Peyer's patch (tissue), 4 donors: Measurements from ENCODE around the gene PPP2R5C. TPM values are rescaled to one million over a fixed set of nuclear protein-coding genes. Genes with fewer than 3 reads are reported as not detected.

Experiments used
- DNase-seq, 3 donors: peaks; one replicate each; pipeline ENCODE4 v3.0.0-alpha.2; 2017 to 2019
- H3K27ac ChIP-seq, 4 donors: fragments of 200-600 bp; sonication (generic); one replicate each; pipeline ENCODE4 v1.5.1; 2016 to 2019
- H3K27me3 ChIP-seq, 2 donors: fragments of 200-600 bp; sonication (generic); one replicate each; pipeline ENCODE4 v1.5.1; 2019
- H3K36me3 ChIP-seq, 3 donors: fragments of 200-600 bp; sonication (generic); one replicate each; pipeline ENCODE4 v1.5.1; 2016 to 2019
- H3K4me1 ChIP-seq, 4 donors: fragments of 200-600 bp; sonication (generic); one replicate each; pipeline ENCODE4 v1.5.1; 2016 to 2019
- H3K4me3 ChIP-seq, 4 donors: fragments of 200-600 bp; sonication (generic); 1 replicate in 3 of 4; 2 replicates in 1 of 4; pipeline ENCODE4 v1.5.1; 2016 to 2019; ENCODE audit warnings: mild to moderate bottlenecking in 1 of 4
- H3K9me3 ChIP-seq, 4 donors: fragments of 200-600 bp; sonication (generic); one replicate each; pipeline ENCODE4 v1.5.1; 2016 to 2019; ENCODE audit warnings: mild to moderate bottlenecking in 1 of 4
- POLR2A ChIP-seq, 2 donors: fragments of 450-650 bp; IDR thresholded peaks; one replicate each; pipeline ENCODE4 v1.5.1; 2017; ENCODE audit warnings: antibody characterized with exemption in 2 of 2, mild to moderate bottlenecking in 2 of 2, moderate library complexity in 2 of 2
- total RNA-seq, 4 donors: library from RNA; depleted of rRNA; stranded (reverse); fragments of >200 nt; gene quantifications; one replicate each; pipeline ENCODE4 v1.1.0, GENCODE V29; 2016
- TF ChIP-seq, protein P1 (sequence below), 6 experiments: fragments of 450-650 bp in 4 of 6; fragments of 200-600 bp in 2 of 6; sonication (generic) in 1 of 6; IDR thresholded peaks; one replicate each; pipeline ENCODE4 v1.5.1; 2017 to 2019; ENCODE audit warnings: antibody characterized with exemption in 6 of 6, mild to moderate bottlenecking in 3 of 6, moderate library complexity in 1 of 6

PPP2R5C gene
- total RNA-seq, 4 donors from 2014 or later, result 87.6 to 137 (median 91.9) TPM

DNA sequence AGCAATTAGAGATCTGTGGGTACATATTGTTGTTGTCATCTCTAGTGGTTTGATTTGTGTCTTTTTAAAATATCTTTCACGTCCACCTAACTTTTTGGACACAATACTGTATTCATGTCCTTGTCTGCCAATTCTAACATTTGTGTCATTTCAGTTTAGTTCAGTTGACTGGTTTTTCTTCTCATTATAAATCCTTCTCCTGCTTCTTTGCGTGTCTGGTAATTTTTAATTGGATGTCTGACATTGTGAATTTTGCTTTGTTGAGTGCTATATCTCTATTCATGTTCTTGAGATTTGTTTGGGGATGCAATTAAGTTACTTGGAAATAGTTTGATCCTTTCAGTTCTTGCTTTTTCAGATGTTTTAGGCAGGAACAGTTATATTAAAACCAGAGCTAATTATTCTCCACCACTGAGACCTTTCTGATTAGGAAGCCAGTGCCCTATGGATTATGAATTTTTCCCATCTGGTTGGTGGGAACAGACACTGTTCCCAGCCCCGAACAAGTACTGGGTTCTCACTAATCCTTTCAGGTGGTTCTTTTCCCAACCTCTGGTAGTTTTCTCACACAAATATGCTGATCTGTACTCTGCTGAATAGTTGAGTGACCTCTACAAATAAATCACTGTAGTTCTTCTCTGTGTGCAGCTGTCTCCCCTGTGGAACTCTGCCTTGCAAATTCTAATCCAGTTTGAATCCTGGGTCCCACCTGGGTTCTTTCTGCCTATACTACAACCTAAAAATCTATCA is 111.7 kb downstream of the PPP2R5C start:
- Histone ChIP-seq H3K27ac (peak overlapping the region in 1 of 4 donors; percentile 8), H3K27me3 (no peaks in the 10 kb centered on the region), H3K36me3 (no peaks in the 10 kb centered on the region), H3K4me1 (peaks cover 0 to 26% (median 18%) of the 10 kb centered on the region in 4 donors), H3K9me3 (no peaks in the 10 kb centered on the region), H3K4me3 (no peak overlapping the region)
- no peak for TF ChIP-seq POLR2A (IDR thresholded peaks at IDR 0.05)
- TF ChIP-seq, protein P1, sequence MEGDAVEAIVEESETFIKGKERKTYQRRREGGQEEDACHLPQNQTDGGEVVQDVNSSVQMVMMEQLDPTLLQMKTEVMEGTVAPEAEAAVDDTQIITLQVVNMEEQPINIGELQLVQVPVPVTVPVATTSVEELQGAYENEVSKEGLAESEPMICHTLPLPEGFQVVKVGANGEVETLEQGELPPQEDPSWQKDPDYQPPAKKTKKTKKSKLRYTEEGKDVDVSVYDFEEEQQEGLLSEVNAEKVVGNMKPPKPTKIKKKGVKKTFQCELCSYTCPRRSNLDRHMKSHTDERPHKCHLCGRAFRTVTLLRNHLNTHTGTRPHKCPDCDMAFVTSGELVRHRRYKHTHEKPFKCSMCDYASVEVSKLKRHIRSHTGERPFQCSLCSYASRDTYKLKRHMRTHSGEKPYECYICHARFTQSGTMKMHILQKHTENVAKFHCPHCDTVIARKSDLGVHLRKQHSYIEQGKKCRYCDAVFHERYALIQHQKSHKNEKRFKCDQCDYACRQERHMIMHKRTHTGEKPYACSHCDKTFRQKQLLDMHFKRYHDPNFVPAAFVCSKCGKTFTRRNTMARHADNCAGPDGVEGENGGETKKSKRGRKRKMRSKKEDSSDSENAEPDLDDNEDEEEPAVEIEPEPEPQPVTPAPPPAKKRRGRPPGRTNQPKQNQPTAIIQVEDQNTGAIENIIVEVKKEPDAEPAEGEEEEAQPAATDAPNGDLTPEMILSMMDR (IDR thresholded peaks at IDR 0.05), result no peak
- DNase-seq, result no peak

DNA sequence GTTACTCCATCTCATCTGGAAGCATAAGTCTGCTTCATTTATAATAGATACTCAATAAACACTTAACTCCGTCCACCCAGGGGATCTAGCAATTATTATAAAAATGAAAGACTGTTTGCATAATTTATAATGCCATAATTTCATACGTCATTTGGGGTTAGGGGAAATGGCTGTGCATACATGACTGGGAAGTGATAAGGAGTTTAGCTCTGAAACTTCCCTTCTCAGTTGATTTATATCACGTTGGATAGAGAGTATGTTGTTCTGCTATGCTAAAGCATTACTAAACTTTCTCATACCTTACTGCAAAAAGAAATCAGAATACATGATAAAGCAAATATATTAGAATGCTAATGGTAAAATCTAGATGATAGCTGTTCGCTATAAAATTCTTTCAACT is 112.5 kb downstream of the PPP2R5C start:
- no peak for TF ChIP-seq POLR2A (IDR thresholded peaks at IDR 0.05)
- TF ChIP-seq, protein P1 (IDR thresholded peaks at IDR 0.05), result no peak
- Histone ChIP-seq H3K27ac (no peak overlapping the region), H3K36me3 (no peaks in the 10 kb centered on the region), H3K4me3 (no peak overlapping the region), H3K9me3 (no peaks in the 10 kb centered on the region), H3K4me1 (peaks cover 0 to 31% (median 19%) of the 10 kb centered on the region in 4 donors), H3K27me3 (no peaks in the 10 kb centered on the region)
- DNase-seq, result no peak

DNA sequence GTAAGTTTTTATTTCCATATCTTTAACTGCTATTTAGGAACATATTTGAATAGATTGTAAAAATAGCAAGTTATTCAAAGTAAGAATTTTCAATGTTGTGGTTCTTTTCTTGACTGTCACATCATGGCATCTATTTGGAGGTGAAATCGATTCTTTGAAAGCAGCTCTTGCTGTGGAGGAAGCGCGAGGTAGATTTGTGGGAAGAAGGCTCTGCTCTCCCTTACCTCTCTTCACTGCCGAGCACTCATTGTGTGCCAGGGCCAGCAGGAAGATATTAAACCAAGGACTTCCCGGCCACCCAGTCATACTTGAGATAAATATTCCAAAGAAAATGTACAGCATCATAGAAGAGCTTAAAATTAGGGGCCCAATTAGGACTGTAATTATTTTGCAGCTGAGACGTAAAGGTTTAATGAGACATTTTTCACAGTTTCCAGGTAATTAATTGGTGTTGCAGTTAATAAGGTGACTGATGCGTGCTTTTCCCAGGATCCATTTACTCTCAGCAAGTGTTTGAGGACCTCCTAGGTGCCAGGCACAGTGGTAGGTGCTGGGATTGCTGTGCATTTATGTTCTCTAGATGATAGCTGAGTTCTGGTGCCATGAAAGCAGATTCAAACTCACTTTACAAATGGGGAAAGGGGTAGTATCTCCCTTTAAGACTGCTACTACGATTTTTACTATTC is 113.7 kb downstream of the PPP2R5C start:
- Histone ChIP-seq H3K27ac (peak overlapping the region; percentile 21 to 79 (median 62)), H3K27me3 (no peaks in the 10 kb centered on the region), H3K4me1 (peaks cover 0 to 31% (median 19%) of the 10 kb centered on the region in 4 donors), H3K9me3 (no peaks in the 10 kb centered on the region), H3K36me3 (no peaks in the 10 kb centered on the region), H3K4me3 (no peak overlapping the region)
- TF ChIP-seq, protein P1 (IDR thresholded peaks at IDR 0.05), result no peak
- TF ChIP-seq POLR2A (IDR thresholded peaks at IDR 0.05), result no peak
- no peak for DNase-seq

DNA sequence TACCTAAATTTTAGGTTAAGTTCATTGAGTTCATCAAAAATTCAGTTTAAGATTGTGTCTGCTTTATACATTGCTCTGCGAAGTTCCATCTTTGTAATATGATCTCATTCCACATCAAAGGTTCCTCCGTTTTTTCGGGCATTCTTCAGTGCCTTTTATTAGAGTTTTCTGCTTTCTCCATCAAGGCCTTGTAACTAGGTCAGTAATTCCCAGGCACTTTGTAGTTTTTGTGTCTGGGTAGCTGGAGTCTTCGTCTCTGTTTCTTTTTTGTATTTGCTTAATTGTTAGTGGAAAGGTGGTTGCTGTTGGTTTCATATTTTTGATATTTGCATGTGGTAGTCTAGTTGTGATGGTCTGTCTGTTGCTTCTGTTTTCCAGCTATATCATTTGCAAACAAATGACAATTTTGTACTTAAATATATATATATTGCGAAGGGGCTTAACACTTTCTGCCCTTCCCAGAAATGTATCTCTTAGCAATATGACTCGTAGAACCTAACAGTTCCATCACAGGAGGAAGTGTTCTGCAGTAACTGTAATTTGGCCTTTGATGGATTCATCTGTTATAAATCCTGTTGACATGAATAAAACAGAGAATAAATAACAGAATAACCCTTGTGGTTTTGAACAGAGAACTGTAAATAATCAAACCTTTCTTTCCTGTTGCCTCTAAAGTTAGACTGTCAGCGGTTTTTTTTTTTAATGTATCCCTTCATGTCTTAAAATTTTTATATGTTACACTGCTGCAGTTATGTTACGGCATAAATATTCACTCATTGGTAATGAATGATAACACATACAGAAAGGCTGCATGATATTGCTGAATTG is 114.4 kb downstream of the PPP2R5C start:
- Histone ChIP-seq H3K4me3 (no peak overlapping the region), H3K9me3 (no peaks in the 10 kb centered on the region), H3K36me3 (no peaks in the 10 kb centered on the region), H3K27me3 (no peaks in the 10 kb centered on the region), H3K4me1 (peaks cover 0 to 31% (median 19%) of the 10 kb centered on the region in 4 donors), H3K27ac (peak overlapping the region; percentile 21 to 79 (median 62))
- no peak for DNase-seq
- no peak for TF ChIP-seq POLR2A (IDR thresholded peaks at IDR 0.05)
- TF ChIP-seq, protein P1 (IDR thresholded peaks at IDR 0.05), result no peak

DNA sequence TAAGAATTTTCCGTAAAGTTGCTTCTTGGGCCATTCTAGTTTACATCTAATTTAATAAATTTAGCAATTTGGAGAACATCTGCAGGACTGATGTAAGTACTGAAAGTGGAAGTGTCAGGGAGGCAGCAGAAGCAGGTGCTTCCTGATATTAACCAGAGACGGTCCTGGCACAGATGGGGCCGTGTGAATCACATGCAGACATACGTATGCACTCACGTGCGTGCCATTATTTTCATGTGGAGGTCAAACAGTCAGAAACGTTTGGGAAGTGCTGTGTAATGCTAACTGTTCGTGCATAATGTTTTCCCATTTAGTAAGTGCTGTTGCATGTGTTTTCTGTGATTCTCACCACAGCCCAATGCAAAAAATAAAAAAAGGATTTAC is 115.0 kb downstream of the PPP2R5C start:
- peak overlapping the region in 3 of 4 donors; percentile 21 to 79 (median 74) for H3K27ac ChIP-seq
- no peaks in the 10 kb centered on the region for H3K36me3 ChIP-seq
- H3K4me3 ChIP-seq, result no peak overlapping the region
- H3K27me3 ChIP-seq, result no peaks in the 10 kb centered on the region
- TF ChIP-seq POLR2A (IDR thresholded peaks at IDR 0.05), result no peak
- TF ChIP-seq, protein P1 (IDR thresholded peaks at IDR 0.05), result no peak
- no peaks in the 10 kb centered on the region for H3K9me3 ChIP-seq
- H3K4me1 ChIP-seq, result peaks cover 0 to 31% (median 19%) of the 10 kb centered on the region in 4 donors
- DNase-seq, result peak in 2 of 3 donors; percentile 94 to 95
